Thoracic aorta (tissue), 2 donors: ENCODE results near the gene SAP30L. TPM values are rescaled to one million over a fixed set of nuclear protein-coding genes. Genes with fewer than 3 reads are reported as not detected.

Experiments used
- ATAC-seq: fragments of 150-250 bp; one replicate; pipeline ENCODE4 v1.8.0; 2017; ENCODE audit warnings: low read depth; ENCODE audit not compliant: insufficient number of reproducible peaks, low FRiP score
- DNase-seq: peaks from one replicate; pipeline ENCODE4 v3.0.0-alpha.2; 2020; ENCODE audit warnings: low spot score
- H3K27ac ChIP-seq, 2 donors: fragments of 200-600 bp; sonication (generic); 1 replicate in 1 of 2; 2 replicates in 1 of 2; pipeline ENCODE4 v1.5.1; 2016; ENCODE audit warnings: mild to moderate bottlenecking in 2 of 2, moderate library complexity in 2 of 2
- H3K27me3 ChIP-seq: fragments of 200-600 bp; sonication (generic); replicated peaks from 2 replicates; pipeline ENCODE4 v1.6.0; 2016; ENCODE audit warnings: mild to moderate bottlenecking; ENCODE audit not compliant: insufficient read depth
- H3K36me3 ChIP-seq: fragments of 200-600 bp; sonication (generic); one replicate; pipeline ENCODE4 v1.5.1; 2016
- H3K4me1 ChIP-seq, 2 donors: fragments of 200-600 bp; sonication (generic); 1 replicate in 1 of 2; 2 replicates in 1 of 2; pipeline versions ENCODE4 v1.5.1 to v1.6.0; 2016; ENCODE audit warnings: low read depth in 2 of 2, mild to moderate bottlenecking in 1 of 2; ENCODE audit not compliant: control insufficient read depth in 1 of 2
- H3K4me3 ChIP-seq: fragments of 200-600 bp; sonication (generic); 2 replicates; pipeline ENCODE4 v1.5.1; 2016; ENCODE audit warnings: mild to moderate bottlenecking
- H3K9me3 ChIP-seq: fragments of 200-600 bp; sonication (generic); 2 replicates; pipeline ENCODE4 v1.5.1; 2016
- CTCF ChIP-seq: fragments of 200-600 bp; sonication (generic); IDR thresholded peaks from one replicate; pipeline ENCODE4 v1.5.1; 2019; ENCODE audit warnings: antibody characterized with exemption
- total RNA-seq, 2 donors: library from RNA; depleted of rRNA; stranded (reverse); fragments of >200 nt; gene quantifications; one replicate each; pipeline versions ENCODE4 v1.1.0 to v1.2.3, GENCODE V29; 2016

The SAP30L gene
- total RNA-seq, 2 donors from 2014 or later, result 43.7 to 85.6 TPM

GRCh38 chr5:154479160-154479943 lies 33.6 kb downstream of the SAP30L start:
- no peak overlapping the region for H3K27ac ChIP-seq
- no peaks in the 10 kb centered on the region for H3K36me3 ChIP-seq
- no peak for DNase-seq
- no peak for TF ChIP-seq CTCF
- H3K27me3 ChIP-seq, result peaks cover 82% of the 10 kb centered on the region
- H3K9me3 ChIP-seq, result no peaks in the 10 kb centered on the region
- H3K4me1 ChIP-seq, result peaks cover 30 to 45% of the 10 kb centered on the region in 2 donors
- no peak for ATAC-seq
- no peak overlapping the region for H3K4me3 ChIP-seq

- no peak for ATAC-seq
Observed at GRCh38 chr5:154479944-154480750, 34.4 kb downstream of the SAP30L start.

GRCh38 chr5:154480847-154481246 lies 35.0 kb downstream of the SAP30L start:
- Histone ChIP-seq H3K4me1 (peaks cover 23 to 39% of the 10 kb centered on the region in 2 donors), H3K27ac (no peak overlapping the region), H3K9me3 (no peaks in the 10 kb centered on the region), H3K36me3 (no peaks in the 10 kb centered on the region), H3K4me3 (no peak overlapping the region), H3K27me3 (peaks cover 82% of the 10 kb centered on the region)
- DNase-seq, result no peak
- no peak for ATAC-seq
- no peak for TF ChIP-seq CTCF

More at GRCh38 chr5:154479944-154480750, 34.4 kb downstream of the SAP30L start:
- peaks cover 29 to 45% of the 10 kb centered on the region in 2 donors for H3K4me1 ChIP-seq
- H3K27me3 ChIP-seq, result peaks cover 82% of the 10 kb centered on the region
- H3K36me3 ChIP-seq, result no peaks in the 10 kb centered on the region
- no peaks in the 10 kb centered on the region for H3K9me3 ChIP-seq
- no peak overlapping the region for H3K4me3 ChIP-seq
- H3K27ac ChIP-seq, result no peak overlapping the region
- no peak for DNase-seq
- TF ChIP-seq CTCF, result no peak

- TF ChIP-seq CTCF, result no peak
- no peak for ATAC-seq
- Histone ChIP-seq H3K4me1 (peaks cover 20 to 30% of the 10 kb centered on the region in 2 donors), H3K36me3 (no peaks in the 10 kb centered on the region), H3K4me3 (no peak overlapping the region), H3K9me3 (no peaks in the 10 kb centered on the region), H3K27ac (no peak overlapping the region), H3K27me3 (peaks cover 82% of the 10 kb centered on the region)
- no peak for DNase-seq
Observed at GRCh38 chr5:154481584-154482381, 36.0 kb downstream of the SAP30L start.
